HFF-Myc (cell line): ENCODE results near the gene SETX.

Source experiments
- DNase-seq: peaks from one replicate; pipeline ENCODE4 v3.0.0-alpha.2; 2011; ENCODE audit warnings: low read depth; ENCODE audit errors: extremely low read depth
- H3K4me3 ChIP-seq: replicated peaks from 2 replicates; pipeline ENCODE4 v1.5.1; 2011; ENCODE audit warnings: low read depth, mild to moderate bottlenecking, control low read depth, low read length
- CTCF ChIP-seq: IDR thresholded peaks from 2 replicates; pipeline ENCODE4 v1.5.1; 2012; ENCODE audit warnings: mild to moderate bottlenecking, low read depth, low read length, control low read depth; ENCODE audit errors: missing control alignments

Gene SETX

DNA sequence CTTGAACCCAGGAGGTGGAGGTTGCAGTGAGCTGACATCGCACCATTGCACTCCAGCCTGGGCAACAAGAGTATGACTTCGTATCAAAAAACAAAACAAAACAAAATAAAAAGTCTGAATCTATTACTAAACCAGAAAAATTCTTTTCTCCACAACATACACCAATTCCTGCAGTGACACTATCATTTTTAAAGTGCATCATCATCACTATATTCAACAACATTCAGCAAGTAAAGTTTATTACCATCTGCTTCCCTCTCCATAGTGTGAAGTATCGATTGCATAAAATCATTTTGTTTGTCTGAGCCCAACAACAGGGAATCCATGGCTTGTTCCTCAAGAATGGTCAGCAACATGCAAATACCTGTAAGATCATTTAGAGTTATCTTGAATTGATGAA, 20.4 kb downstream of the SETX start:
- H3K4me3 ChIP-seq = no peak overlapping the region
- TF ChIP-seq CTCF = no peak
- DNase-seq = no peak

GRCh38 chr9:132333556-132333955, 21.2 kb downstream of the SETX start:
- DNase-seq = no peak
- H3K4me3 ChIP-seq = no peak overlapping the region
- TF ChIP-seq CTCF = no peak

DNA sequence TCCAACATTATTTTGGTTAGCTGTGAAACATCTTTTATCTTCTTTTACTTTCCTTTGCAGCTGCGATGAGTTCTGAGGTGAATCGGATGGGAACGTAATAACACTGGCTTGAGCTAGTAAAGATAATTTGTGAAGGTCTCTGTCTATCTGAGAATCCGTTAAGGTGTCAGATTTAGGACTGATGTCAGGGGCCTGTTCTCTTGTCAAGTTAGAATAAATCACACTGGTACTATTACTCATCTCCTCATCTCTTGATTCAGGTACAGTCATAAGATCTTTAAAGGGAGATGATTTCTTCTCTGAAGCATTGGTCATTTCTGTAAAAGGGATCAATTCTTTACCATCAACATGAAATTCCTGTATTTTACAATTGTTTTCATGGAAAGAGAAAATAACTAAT, 26.2 kb downstream of the SETX start:
- no peak for DNase-seq
- H3K4me3 ChIP-seq = no peak overlapping the region
- TF ChIP-seq CTCF = no peak

DNA sequence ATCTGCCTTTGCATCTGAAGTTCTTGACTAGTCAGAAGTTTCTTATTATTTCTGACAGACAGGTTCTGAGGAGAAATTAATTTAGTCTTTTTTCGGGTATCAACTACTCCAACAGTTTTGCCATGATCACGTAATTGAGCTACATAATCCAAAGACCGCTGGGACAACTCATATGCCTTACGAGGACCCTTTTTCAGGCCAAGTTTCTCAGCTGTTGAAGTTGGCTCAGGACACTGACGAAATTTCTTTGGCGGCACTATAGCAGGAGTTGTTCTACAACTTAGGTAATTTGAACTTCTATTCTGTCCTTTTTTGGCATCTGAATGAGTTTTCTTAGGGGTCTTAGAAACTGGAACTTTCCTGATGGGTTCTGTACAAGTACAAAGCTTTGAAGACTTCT, 27.2 kb downstream of the SETX start:
- DNase-seq = no peak
- no peak for TF ChIP-seq CTCF
- H3K4me3 ChIP-seq = no peak overlapping the region

DNA sequence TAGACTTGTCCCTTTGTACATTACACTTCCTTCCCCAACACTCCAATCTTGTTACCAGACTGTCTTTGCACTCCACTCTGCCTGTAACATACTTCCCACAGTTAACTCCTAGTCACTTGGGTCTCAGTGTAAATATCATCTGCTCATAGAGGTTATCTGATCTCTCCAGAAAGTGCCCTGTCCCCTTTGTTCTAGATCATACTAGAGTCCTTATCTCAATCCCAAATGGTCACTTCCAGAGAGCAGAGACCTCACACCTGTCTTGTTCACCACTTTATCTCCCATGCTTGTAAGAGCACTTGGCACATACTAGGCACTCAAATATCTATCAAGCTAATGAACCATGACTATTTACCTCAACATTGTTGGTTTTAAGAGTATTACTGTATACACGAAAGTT, 30.4 kb downstream of the SETX start:
- H3K4me3 ChIP-seq = no peak overlapping the region
- DNase-seq = no peak
- no peak for TF ChIP-seq CTCF

DNA sequence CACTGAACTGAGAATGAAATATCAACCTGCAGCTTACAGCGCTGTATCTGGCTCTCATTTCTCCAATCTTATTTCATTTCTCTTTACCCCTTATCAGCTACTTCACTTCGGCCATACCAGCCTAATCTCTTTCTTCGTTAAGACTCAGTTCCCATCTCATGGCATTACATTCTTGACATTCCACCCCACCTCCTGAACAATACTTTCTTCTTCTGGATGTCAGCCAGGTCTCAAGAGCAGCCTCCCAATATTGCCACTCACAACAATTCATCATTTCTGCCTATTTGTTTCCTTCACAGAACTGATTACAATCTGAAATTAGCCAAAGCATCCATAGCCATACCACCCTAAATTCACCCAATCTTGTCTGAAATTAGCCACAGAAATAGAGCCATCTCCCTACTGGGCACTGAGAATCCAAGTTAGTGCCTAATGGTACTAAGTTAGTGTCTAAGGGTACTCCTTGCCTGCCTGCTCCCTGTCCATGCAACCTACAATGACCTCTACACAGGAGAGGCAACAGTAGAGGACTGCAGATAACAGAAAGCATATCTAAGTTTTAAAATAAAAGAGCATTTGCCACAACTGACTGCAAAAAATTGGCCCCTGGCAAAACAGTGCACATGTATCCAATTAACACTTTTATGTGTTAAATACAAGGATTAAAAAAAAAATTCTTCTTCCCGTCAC, 35.2 kb downstream of the SETX start:
- DNase-seq = no peak
- no peak overlapping the region for H3K4me3 ChIP-seq
- no peak for TF ChIP-seq CTCF

- no peak overlapping the region for H3K4me3 ChIP-seq
- TF ChIP-seq CTCF = no peak
Measured at GRCh38 chr9:132312873-132313272, 41.9 kb downstream of the SETX start.

More at GRCh38 chr9:132312873-132313272, 41.9 kb downstream of the SETX start:
- no peak for DNase-seq
